ENCODE data around the gene MRPS16.

GRCh38 chr10:73217628-73218027, 34.8 kb downstream of the MRPS16 start:
- no peak for TF ChIP-seq POLR2AphosphoS5 (IDR thresholded peaks at IDR 0.05; ENCODE audit: low read depth, low read length)
- TF ChIP-seq EP300 (IDR thresholded peaks at IDR 0.05; ENCODE audit: borderline replicate concordance in 1 of 2, low read depth in 1 of 2, low read length in 1 of 2): no peak
- TF ChIP-seq JUND (IDR thresholded peaks at IDR 0.05): no peak

Measured in SK-N-SH (cell line).